Cardiac fibroblast (primary cell): ENCODE results near the gene GNG7.

ENCODE experiments used
- DNase-seq, 2 donors: peaks; one replicate each; pipeline versions ENCODE4 v3.0.0 to v3.0.0-alpha.2; 2010; ENCODE audit warnings: low read depth in 2 of 2
- H3K4me3 ChIP-seq, 2 donors: replicated peaks in 1 of 2; 1 replicate in 1 of 2; 2 replicates in 1 of 2; pipeline ENCODE4 v1.5.1; 2011; ENCODE audit warnings: low read depth in 2 of 2, low read length in 2 of 2, mild to moderate bottlenecking in 2 of 2, moderate library complexity in 1 of 2
- TF ChIP-seq, protein P1 (sequence below): IDR thresholded peaks from one replicate; pipeline ENCODE4 v1.5.1; 2011; ENCODE audit warnings: low read depth, mild to moderate bottlenecking, low read length, inconsistent platforms

The GNG7 gene

DNA sequence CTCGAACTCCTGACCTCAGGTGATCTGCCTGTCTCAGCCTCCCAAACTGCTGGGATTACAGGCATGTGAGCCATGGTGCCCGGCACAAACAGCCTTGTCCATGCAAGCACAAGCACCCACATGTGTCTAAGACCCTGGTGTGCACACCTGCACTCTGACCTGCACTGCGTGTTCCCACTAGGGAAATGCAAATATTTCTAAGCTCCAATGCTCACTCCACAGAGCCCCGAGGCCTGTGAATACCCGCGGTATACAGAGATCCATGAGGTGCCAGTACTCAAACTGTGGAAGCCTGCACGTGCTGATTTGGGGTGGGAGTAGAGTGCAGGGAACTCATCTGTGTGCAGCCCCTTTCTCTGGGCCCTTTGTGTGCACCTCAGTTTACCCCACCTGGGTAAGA, 211.8 kb downstream of the GNG7 start:
- TF ChIP-seq, protein P1, sequence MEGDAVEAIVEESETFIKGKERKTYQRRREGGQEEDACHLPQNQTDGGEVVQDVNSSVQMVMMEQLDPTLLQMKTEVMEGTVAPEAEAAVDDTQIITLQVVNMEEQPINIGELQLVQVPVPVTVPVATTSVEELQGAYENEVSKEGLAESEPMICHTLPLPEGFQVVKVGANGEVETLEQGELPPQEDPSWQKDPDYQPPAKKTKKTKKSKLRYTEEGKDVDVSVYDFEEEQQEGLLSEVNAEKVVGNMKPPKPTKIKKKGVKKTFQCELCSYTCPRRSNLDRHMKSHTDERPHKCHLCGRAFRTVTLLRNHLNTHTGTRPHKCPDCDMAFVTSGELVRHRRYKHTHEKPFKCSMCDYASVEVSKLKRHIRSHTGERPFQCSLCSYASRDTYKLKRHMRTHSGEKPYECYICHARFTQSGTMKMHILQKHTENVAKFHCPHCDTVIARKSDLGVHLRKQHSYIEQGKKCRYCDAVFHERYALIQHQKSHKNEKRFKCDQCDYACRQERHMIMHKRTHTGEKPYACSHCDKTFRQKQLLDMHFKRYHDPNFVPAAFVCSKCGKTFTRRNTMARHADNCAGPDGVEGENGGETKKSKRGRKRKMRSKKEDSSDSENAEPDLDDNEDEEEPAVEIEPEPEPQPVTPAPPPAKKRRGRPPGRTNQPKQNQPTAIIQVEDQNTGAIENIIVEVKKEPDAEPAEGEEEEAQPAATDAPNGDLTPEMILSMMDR = no peak
- no peak for DNase-seq
- H3K4me3 ChIP-seq = no peak overlapping the region

DNA sequence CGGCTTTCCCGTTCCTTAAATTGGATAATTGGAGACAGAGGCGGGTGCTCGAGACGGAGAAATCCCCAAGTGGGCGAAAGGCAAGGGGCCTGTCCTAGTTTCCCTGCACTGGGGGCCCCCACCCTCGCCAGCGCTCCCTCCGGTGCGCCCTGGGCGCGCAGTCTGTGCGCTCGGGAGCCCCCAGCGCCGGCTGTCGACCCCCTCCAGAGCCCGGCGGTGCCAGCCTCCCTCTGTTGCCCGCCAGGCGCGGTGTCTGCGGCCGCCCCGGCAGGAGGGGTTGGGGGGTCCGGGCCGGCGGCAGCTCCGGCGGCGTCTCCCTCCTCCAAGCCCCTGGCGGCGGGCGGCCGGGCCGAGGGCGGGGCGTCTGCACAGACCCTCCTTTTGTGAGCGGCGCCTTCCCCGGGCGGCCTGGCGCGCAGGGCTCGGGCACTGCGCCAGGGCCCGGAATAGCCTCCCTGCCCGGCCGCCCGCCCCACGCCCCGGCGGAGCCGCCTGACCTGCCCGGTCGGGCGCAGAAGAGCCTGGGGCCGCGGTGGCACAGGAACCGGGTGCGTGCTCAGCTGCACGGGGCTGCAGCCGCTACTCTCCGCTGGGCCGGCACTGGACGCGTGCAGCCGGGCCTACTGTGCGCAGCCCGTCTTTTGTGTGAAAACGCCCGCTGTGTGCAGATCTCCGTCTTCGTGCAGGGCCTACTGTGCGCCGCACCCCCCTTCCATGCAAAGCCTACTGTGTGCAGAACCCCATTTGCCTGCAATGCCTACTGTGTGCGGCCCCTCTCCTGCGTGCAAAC, 213.4 kb downstream of the GNG7 start:
- TF ChIP-seq, protein P1 = no peak
- peak overlapping the region; percentile 22 to 33 for H3K4me3 ChIP-seq
- DNase-seq = peak; percentile 50 to 74

DNA sequence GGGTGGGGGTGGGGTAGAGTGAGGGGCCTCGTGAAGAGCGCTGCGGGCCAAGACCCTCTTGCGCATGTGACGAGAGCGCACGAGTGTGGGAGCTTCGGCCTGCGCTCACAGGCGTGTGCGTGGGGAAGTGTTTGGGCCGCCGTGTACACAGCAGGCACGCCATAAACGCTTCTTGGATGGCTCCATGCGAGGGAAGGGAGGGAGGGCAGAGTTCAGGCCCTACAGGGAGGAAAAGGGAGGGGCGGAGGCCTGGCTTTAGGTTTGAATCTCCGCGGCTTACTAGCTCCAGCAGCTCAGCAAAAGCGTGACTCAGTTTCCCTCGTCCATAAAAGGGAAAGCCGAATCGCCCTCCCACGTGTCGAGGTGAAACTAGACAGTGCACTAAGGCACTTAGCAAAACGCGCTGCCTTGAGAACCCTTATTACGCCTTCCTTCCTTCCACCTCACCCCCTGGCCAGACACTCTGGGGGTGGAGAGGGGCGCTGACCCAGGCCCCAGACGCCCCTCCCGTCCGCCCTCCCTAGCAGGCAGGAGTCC, 214.0 kb downstream of the GNG7 start:
- DNase-seq = peak in 1 of 2 donors; percentile 38
- H3K4me3 ChIP-seq = peak overlapping the region; percentile 21 to 33
- TF ChIP-seq, protein P1 = no peak

DNA sequence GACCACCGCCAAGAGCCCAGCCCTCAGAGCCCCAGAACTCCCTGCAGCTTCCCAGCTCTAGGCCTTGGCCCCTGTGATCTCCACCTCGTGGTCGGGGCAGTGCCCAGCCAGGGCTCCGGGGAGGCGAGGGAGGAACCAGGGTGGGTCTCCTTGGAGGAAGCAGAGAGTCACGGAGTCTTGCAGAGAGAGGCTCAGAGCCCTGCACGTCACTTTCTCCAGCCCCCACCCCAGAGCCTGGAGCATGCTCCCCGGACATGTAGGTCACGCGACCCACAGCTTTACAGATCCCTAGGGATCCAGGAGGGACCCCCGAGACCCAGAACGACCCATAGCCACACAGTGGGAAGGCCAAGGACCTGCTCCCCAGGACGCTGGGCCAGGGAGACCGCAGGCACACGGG, 214.7 kb downstream of the GNG7 start:
- H3K4me3 ChIP-seq = no peak overlapping the region
- TF ChIP-seq, protein P1 = no peak
- DNase-seq = no peak

DNA sequence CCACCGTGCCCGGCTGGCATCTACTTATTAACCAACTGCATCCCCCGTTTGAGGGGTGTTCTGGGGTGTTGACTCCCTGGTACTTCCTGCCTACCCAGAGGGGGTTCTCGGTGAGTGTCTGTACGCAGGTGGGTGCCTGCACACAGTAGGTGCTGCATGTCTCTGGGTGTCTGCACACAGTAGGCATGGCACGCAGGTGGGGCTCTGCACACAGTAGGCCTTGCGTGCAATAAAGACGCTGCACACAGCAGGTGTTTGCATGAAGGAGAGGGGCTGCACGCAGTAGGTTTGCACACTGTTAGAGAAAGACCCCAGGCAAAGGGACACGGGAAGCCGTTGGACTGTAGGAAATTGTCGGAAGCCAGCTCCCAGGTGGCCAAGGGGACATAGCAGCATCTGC, 215.4 kb downstream of the GNG7 start:
- no peak overlapping the region for H3K4me3 ChIP-seq
- TF ChIP-seq, protein P1 = no peak
- no peak for DNase-seq

DNA sequence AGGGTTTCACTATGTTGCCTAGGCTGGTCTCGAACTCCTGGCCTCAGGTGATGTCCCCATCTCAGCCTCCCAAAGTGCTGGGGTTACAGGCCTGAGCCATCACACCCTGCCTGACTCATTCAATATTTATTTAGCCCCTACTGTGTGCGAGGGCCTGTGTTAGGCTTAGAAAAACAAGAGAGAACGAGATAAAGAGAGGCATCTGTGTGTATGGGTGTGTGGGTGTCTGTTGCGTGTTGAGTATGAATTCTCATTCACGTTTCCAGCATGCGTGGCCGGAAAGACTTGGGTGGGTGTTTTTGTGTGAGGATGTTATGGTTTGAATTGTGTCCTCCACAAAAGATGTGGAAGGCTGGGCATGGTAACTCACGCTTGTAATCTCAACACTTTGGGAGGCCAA, 217.1 kb downstream of the GNG7 start:
- no peak for DNase-seq
- no peak overlapping the region for H3K4me3 ChIP-seq
- TF ChIP-seq, protein P1 = no peak
